Astrocyte (in vitro differentiated cells and primary cell): ENCODE data around the gene MEGF6. TPM values are rescaled to one million over a fixed set of nuclear protein-coding genes. Genes with fewer than 3 reads are reported as not detected.

Experiments used
- DNase-seq: peaks from one replicate; pipeline ENCODE4 v3.0.0-alpha.2; 2010; ENCODE audit warnings: low read depth
- FAIRE-seq: peaks from 2 replicates; lab custom pipeline; 2011; peaks lifted over from hg19 to GRCh38; lab: Jason Lieb, UNC
- H2AFZ ChIP-seq: 2 replicates; pipeline ENCODE4 v1.6.0; 2012; ENCODE audit warnings: low read depth, low read length, inconsistent platforms
- H3K27ac ChIP-seq: 2 replicates; pipeline ENCODE4 v1.5.1; 2011; ENCODE audit warnings: low read depth, low read length, inconsistent platforms
- H3K27me3 ChIP-seq: 2 replicates; pipeline ENCODE4 v1.6.0; 2011; ENCODE audit warnings: low read length, inconsistent platforms; ENCODE audit not compliant: insufficient read depth
- H3K36me3 ChIP-seq: 2 replicates; pipeline ENCODE4 v1.5.1; 2011; ENCODE audit warnings: low read length, inconsistent platforms; ENCODE audit not compliant: insufficient read depth
- H3K4me1 ChIP-seq: 2 replicates; pipeline ENCODE4 v1.5.1; 2011; ENCODE audit warnings: low read length, inconsistent platforms; ENCODE audit not compliant: insufficient read depth
- H3K4me2 ChIP-seq: 2 replicates; pipeline ENCODE4 v1.6.0; 2012; ENCODE audit warnings: low read length, inconsistent platforms
- H3K4me3 ChIP-seq: 2 replicates; pipeline ENCODE4 v1.5.1; 2011; ENCODE audit warnings: low read depth, mild to moderate bottlenecking, low read length, inconsistent platforms; ENCODE audit not compliant: insufficient read depth
- H3K79me2 ChIP-seq: 2 replicates; pipeline ENCODE4 v1.6.0; 2012; ENCODE audit warnings: mild to moderate bottlenecking, low read length, inconsistent platforms; ENCODE audit not compliant: insufficient read depth
- H3K9ac ChIP-seq: 2 replicates; pipeline ENCODE4 v1.6.0; 2012; ENCODE audit warnings: mild to moderate bottlenecking, low read length, inconsistent platforms
- H3K9me3 ChIP-seq: 2 replicates; pipeline ENCODE4 v1.5.1; 2012; ENCODE audit warnings: low read depth, mild to moderate bottlenecking, low read length, inconsistent platforms; ENCODE audit not compliant: insufficient read depth
- H4K20me1 ChIP-seq: 2 replicates; pipeline ENCODE4 v1.6.0; 2012; ENCODE audit warnings: low read length, inconsistent platforms; ENCODE audit not compliant: insufficient read depth
- H3K27ac Mint-ChIP-seq: one replicate; pipeline ENCODE4 v1.8.0; 2021; ENCODE audit warnings: mild to moderate bottlenecking, mixed read lengths; ENCODE audit not compliant: unreplicated experiment
- H3K27me3 Mint-ChIP-seq: one replicate; pipeline ENCODE4 v1.8.0; 2021; ENCODE audit warnings: low read depth, mixed read lengths; ENCODE audit not compliant: unreplicated experiment
- H3K36me3 Mint-ChIP-seq: one replicate; pipeline ENCODE4 v1.8.0; 2021; ENCODE audit warnings: low read depth, mixed read lengths; ENCODE audit not compliant: unreplicated experiment
- H3K4me1 Mint-ChIP-seq: one replicate; pipeline ENCODE4 v1.8.0; 2021; ENCODE audit warnings: low read depth, mixed read lengths; ENCODE audit not compliant: unreplicated experiment
- H3K4me3 Mint-ChIP-seq: one replicate; pipeline ENCODE4 v1.8.0; 2021; ENCODE audit warnings: mild to moderate bottlenecking, moderate library complexity, mixed read lengths; ENCODE audit not compliant: unreplicated experiment
- H3K9me3 Mint-ChIP-seq: one replicate; pipeline ENCODE4 v1.8.0; 2021; ENCODE audit warnings: mild to moderate bottlenecking, mixed read lengths; ENCODE audit not compliant: unreplicated experiment
- CTCF ChIP-seq: IDR thresholded peaks from 2 replicates; pipeline ENCODE4 v1.5.1; 2011; ENCODE audit warnings: low read depth, mild to moderate bottlenecking, inconsistent platforms, low read length, moderate library complexity; ENCODE audit not compliant: insufficient read depth
- EZH2 ChIP-seq: IDR thresholded peaks from 2 replicates; pipeline ENCODE4 v1.6.1; 2012; ENCODE audit warnings: mild to moderate bottlenecking, low read length, inconsistent platforms; ENCODE audit not compliant: insufficient read depth
- total RNA-seq: library from RNA; stranded (reverse); gene quantifications from 2 replicates; pipeline ENCODE4 v1.2.1, GENCODE V29; 2021

The MEGF6 gene
- total RNA-seq, 1 donor from 2014 or later: 14.8 TPM

- H3K27me3 Mint-ChIP-seq: peaks cover 14% of the 10 kb centered on the region
- no peaks in the 10 kb centered on the region for H3K27me3 ChIP-seq
- H4K20me1 ChIP-seq: no peaks in the 10 kb centered on the region
- H3K4me2 ChIP-seq: no peak overlapping the region
- H3K27ac ChIP-seq: no peak overlapping the region
- DNase-seq (no peak), FAIRE-seq (no peak)
- H3K4me3 Mint-ChIP-seq: no peak overlapping the region
- H2AFZ ChIP-seq: no peak overlapping the region
- H3K4me3 ChIP-seq: no peak overlapping the region
- no peaks in the 10 kb centered on the region for H3K36me3 Mint-ChIP-seq
- no peaks in the 10 kb centered on the region for H3K9me3 ChIP-seq
- no peaks in the 10 kb centered on the region for H3K36me3 ChIP-seq
- no peaks in the 10 kb centered on the region for H3K4me1 Mint-ChIP-seq
- TF ChIP-seq CTCF: no peak
- TF ChIP-seq EZH2: no peak
- H3K4me1 ChIP-seq: peaks cover 6% of the 10 kb centered on the region
- H3K79me2 ChIP-seq: no peaks in the 10 kb centered on the region
- H3K27ac Mint-ChIP-seq: no peak overlapping the region
- H3K9ac ChIP-seq: no peak overlapping the region
- no peaks in the 10 kb centered on the region for H3K9me3 Mint-ChIP-seq
Measured at GRCh38 chr1:3536420-3537195, 74.7 kb downstream of the MEGF6 start.

GRCh38 chr1:3535732-3536131, 75.6 kb downstream of the MEGF6 start:
- Histone ChIP-seq H3K9ac (no peak overlapping the region), H3K79me2 (no peaks in the 10 kb centered on the region), H3K36me3 (no peaks in the 10 kb centered on the region), H3K9me3 (no peaks in the 10 kb centered on the region), H3K4me3 (no peak overlapping the region), H3K27ac (no peak overlapping the region), H3K27me3 (no peaks in the 10 kb centered on the region), H3K4me2 (no peak overlapping the region), H2AFZ (no peak overlapping the region), H3K4me1 (peaks cover 6% of the 10 kb centered on the region), H4K20me1 (no peaks in the 10 kb centered on the region)
- H3K4me3 Mint-ChIP-seq: no peak overlapping the region
- FAIRE-seq (no peak), DNase-seq (no peak)
- H3K27me3 Mint-ChIP-seq: peaks cover 16% of the 10 kb centered on the region
- TF ChIP-seq CTCF (no peak), EZH2 (no peak)
- no peaks in the 10 kb centered on the region for H3K36me3 Mint-ChIP-seq
- peaks cover 2% of the 10 kb centered on the region for H3K4me1 Mint-ChIP-seq
- no peaks in the 10 kb centered on the region for H3K9me3 Mint-ChIP-seq
- no peak overlapping the region for H3K27ac Mint-ChIP-seq
